Activated CD8-positive, alpha-beta memory T cell treated with anti-CD3 and anti-CD28 coated beads for 48 hours (primary cell): ENCODE measurements around the gene ZFPL1.
A peak's percentile ranks its signal among the peaks of the same experiment; 100 is the strongest.

Source experiments
- DNase-seq, 3 experiments: peaks; one replicate each; pipeline ENCODE4 v3.0.0-alpha.2; 2020; ENCODE audit warnings: low read depth in 2 of 3, low spot score in 2 of 3

The ZFPL1 gene

DNA sequence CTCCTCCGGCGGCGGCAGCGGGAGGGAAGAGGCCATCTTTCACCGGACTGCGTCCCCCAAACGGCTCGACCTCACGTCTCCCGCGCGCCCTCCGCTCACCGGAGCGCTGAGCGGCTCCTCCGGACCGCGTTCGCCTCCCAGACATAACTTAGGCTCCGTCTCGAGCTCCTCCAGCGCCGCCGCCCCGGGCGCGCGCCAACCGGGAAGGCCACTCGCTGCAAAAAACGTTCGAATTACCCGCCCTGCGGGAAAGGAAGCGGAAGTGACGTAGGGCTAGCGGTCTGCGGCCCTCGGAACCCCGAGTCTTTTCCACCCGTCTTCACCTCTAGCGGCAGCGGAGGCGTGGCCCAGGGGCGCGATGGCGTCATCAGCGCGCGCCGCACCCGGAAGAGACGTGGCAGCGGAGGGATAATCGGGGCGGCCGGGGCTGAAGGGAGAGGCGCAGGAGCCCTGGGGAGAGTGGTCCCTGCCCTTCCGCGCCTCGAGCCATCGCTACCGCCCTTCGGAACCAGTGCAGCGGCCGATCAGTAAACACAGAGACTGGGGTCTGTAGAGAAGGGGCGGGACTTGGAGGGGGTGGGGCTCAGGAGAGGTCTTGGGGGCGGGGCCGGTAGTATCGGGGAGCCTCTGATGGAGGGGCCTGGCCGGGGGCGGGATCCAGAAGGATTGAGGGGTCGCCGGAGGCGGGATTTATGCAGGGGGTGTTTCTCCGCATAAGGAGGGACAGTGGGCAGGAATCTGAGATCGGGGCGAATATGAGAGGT, at the start of gene ZFPL1, which contains the start of gene CDCA5:
Gene ZFPL1, plus strand, starts transcription at position 389 of the 764 bp plus-strand sequence. CDS start 477 bp downstream, outside the sequence.
Gene CDCA5, minus strand, starts transcription at position 207 of the 764 bp plus-strand sequence. Its CDS starts 62 bp downstream, at position 145.
- DNase-seq = peak; percentile 96 to 98 (median 97)

DNA sequence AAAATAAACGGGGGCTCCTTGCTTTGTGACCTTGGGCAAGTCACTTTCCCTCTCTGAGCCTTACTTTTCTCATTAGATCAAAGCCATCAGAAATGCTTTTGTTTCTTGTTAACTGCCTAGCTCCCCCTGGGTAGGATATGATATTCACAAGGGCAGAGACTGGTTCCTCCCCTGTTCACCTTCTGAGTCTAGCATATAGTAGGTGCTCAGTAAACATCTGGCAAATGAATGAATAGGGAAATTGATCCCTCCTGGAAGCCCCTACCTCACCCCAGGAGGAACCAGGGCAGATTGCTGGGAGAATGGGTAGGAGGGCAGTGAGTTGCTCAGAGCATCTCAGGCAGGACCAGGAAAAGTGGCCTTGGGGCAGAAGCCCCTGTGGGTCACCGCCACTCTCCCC, 49.6 kb upstream of the ZFPL1 start:
- DNase-seq = no peak

DNA sequence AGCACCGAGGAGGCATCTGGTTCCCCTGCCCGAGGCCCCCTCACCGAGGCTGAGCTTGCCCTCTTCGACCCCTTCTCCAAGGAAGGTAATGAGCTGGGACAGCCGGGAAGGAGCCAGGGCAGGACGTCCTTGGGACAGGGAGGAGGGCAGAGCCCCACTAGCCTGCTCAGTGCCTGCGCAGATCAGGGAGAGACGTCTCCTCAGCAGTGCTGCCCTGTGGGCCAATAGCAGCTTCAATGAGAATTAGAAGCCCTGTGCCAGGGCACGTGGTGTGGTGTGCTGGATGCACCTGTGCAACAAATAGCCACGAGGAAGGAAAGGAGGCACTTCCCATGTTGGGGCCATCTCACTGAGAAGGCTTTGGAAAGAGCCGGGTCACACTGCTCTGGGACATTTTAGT, 48.4 kb upstream of the ZFPL1 start:
- no peak for DNase-seq

DNA sequence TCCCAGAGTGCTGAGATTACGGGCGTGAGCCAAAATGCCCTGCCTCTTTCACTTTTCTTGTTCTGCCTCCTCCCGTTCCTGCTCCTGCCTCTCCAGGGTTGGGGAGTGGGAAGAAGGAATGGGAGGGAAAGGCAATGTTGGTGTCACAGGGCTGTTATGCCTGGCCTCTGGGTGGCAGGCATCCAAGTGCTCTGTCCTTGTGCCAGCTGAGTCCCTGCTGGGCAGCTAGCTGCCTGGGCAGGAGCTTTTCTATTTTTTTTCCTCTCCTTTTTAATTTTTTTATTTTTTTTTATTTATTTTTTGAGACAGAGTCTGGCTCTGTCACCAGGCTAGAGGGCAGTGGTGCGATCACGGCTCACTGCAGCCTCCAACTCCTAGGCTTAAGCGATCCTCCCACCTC, 47.1 kb upstream of the ZFPL1 start:
- no peak for DNase-seq

DNA sequence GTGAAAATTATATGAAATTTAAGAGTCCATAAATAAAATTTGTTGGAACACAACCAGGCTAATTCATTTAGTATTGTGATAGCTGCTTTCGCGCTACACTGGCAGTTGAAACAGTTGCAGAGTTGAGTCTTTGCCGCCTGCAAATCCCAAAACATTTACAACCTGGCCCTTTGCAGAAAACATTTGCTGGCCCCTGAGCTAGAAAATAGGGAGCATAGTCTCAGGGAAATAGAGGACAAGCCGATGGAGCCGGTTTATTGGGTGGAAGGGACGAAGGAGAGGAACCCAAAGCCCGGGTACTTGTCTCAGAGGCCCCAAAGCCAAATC, 43.5 kb upstream of the ZFPL1 start:
- no peak for DNase-seq

DNA sequence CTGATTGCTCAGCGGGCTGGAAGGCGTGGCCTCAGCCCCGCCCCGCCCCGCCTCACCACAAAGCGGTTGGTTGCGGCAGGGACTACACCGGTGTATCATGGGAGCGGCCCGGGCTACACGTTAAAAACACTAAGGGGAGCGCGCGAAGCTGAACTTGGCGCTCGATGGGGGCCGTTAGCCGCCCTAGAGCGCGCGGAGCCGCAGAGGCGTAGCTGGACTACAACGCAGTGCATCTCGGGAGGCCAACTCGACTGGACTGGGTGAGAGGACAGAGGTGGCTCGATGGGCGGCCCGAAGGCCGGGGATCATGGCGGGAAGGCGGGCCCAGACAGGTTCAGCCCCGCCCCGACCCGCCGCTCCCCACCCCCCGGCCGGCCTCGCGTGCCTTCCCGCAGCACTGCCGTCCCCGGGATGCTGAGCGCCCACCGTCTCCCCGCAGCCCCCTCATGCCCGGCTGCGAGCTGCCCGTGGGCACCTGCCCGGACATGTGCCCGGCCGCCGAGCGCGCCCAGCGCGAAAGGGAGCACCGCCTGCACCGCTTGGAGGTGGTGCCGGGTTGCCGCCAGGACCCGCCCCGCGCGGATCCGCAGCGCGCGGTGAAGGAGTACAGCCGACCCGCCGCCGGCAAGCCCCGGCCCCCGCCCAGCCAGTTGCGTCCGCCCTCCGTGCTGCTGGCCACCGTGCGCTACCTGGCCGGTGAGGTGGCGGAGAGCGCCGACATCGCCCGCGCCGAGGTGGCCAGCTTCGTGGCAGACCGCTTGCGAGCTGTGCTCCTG, 43.0 kb upstream of the ZFPL1 start, which contains the start of gene SAC3D1:
Gene SAC3D1, plus strand, starts transcription at position 364 of the 776 bp plus-strand sequence. Its CDS starts 83 bp downstream, at position 447.
- peak; percentile 68 to 77 (median 71) for DNase-seq

DNA sequence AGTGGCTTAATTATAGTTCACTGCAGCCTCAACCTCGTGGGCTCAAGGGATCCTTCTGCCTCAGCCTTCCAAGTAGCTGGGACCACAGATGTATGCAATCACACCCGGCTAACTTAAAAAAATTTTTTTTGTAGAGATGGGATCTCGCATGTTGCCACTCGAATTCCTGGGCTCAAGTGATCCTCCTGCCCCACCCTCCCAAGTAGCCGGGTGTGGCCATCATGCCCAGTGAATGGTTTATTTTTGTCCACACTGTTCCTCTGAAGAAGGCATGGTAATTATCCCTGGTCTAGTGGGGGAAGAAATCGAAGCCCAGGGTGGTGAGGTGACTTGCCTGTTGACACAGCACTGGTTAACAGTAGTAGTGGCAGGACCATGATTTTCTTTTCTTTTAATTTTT, 41.1 kb upstream of the ZFPL1 start:
- DNase-seq = no peak

DNA sequence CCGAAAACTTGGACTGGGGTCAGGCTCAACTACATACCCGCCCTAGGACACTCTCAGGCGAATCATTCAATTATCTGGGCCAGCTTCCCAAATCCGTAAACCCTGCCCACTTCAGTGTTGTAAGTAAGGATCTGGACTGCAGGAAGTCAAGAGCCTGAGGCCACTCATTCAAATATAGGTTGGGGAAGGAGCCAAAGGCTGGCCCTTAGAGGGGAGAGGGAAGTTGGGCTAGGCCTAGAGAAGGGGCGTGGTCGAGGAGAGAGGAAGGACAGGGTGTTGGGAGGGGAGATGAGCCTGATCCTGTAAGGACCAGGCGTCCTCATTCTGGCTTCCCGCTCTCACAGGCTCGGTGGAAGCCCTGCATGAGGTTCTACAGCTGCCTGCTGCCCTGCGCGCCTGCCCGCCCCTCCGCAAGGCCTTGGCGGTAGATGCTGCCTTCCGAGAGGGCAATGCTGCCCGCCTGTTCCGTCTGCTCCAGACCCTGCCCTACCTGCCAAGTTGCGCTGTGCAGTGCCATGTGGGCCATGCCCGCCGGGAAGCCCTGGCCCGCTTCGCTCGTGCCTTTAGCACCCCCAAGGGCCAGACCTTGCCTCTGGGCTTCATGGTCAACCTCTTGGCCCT, 40.0 kb upstream of the ZFPL1 start:
- no peak for DNase-seq

DNA sequence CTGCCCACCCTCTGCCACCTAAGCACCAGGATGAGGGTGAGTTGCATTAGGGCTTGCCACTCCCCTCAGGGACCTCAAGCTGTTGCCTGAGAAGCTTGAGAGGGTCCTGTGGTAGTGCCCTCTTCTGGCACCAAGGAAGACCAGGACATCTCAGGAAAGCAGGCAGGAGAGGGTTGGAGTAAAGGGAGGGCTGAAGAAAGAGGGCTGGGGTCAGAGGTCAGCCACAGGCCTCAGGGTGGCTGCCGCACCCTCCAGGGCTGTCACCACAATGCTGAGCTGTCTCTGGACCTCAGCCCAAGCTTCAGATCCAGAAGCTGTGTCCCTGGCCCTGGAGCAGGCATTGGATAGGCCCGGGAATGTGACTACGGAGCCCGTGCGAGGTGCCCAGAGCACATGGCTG, 39.0 kb upstream of the ZFPL1 start:
- no peak for DNase-seq

DNA sequence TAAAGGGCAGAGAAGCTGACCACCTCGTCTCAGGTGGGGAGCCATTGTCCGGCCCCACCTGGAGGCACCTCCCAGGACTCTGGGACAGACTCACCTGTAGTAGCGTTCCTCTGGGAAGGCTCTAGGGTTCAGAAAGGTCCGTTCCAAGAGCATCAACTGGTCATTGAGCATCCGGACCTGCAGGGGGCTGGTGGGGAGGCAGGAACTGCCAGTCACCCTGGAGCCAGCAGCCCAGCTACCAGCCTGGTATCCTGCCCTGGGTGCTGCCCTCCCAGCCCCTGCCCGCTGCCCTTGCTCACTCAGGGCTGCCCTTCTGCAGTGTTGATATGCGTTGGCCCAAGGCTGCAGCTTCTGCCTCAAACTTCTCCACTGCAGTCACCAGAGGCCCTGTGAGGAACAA, 38.3 kb upstream of the ZFPL1 start:
- no peak for DNase-seq

DNA sequence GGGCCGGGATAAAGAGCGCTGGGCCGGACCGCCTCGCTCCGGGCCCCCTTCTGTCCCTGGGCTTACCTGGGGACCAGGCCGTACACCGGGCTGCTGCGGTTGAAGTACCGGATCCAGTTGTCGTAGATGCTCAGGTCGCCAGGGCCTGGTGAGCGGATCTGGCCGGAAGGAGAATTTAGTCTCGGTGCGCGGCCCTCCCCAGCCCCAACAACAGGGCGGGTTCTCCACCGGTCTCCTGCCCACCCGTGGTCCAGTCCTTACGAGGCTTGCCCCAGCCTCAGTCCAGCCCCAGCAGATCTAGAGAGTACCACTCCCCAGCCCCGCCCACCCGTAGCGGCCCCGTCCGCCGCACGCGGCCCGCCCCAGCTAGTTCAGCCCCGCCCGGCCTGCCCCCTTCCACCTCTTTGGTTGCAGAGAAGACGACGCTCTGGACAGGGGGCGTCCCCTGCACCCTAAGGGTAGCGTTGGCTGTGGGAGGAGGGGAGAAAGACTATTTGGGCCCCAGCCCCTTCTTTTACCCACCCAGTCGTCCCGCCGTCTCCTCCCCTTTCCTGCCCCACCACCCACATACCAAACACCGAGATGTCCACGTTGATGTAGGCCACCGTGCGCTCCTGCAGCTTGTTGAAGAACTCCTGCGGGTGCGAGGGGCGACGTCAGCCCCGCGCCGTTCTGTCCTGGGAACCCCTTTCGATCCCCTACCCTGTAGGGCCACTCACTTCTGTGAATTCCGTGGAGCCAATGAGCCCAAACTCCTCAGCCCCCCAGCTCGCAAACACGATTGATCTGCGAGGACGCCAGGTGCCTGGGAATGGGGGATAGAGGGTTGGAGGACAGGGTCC, 36.2 kb upstream of the ZFPL1 start:
- no peak for DNase-seq

DNA sequence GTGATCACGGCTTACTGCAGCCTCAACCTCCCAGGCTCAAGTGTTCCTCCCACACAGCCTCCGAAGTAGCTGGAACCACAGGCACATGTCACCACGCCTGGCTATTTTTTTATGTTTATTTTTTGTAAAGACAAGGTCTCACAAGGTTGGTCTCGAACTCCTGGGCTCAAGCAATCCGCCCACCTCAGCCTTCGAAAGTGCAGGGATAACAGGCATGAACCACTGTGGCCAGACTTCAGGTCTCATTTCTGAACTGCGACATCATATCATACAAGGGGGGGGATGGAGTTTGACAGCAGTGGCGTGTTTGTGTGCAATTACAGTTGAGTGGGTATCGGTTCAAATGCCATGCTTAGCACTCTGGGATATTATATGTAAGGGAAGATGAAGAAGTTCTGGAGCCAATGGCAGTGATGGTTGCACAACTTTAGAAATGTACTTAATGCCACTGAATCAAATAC, 32.6 kb upstream of the ZFPL1 start:
- no peak for DNase-seq

DNA sequence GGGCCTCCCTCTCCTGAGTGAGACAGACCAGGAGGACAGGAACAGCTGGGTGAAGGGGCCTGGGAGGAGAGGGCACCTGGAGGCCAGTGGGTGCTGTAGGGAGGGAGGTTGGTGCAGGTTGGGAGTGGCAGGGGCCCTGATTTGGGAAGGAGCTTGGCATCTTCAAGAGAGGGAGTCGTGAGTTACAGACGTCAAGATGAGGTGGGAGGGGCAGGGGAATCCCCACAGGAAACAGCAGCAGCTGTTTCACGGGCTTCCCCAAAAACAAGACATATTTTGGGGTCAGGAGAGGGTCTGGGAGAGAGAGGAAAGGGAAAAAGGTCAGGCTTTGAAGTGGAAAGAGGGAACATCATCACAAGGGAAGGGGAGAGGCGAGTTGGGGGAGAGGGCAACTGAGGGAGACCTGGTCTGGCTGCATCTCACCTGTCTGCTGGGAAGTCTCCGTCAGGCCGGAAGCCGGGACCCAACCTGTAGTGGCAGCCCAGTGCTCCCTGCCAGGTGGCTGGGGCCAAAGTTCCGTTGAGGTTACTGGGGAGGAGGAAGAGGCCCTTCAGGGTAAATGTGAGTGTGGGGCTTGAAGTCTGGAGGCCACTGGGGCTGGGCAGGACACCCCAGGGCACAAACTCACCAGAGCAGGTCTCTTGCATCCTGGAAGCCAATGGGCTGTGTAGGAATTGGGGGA, 30.1 kb upstream of the ZFPL1 start:
- no peak for DNase-seq

DNA sequence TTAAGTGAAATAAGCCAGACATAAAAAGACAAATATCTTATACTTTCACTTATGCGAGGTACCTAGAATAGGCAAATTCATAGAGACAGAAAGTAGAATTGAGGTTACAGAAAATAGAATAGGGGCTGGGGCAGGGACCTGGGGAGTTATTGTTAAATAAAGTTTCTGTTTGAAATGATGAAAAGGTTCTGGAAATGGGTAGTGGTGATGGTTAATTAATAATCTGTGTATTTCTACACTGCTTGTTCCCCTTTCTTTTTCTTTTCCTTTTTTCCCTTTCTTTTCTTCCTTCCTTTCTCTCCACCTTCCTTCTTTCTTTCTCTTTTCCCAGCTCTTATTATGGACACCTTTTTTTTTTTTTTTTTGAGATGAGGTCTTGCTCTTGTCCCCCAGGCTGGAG, 28.5 kb upstream of the ZFPL1 start:
- DNase-seq = no peak

DNA sequence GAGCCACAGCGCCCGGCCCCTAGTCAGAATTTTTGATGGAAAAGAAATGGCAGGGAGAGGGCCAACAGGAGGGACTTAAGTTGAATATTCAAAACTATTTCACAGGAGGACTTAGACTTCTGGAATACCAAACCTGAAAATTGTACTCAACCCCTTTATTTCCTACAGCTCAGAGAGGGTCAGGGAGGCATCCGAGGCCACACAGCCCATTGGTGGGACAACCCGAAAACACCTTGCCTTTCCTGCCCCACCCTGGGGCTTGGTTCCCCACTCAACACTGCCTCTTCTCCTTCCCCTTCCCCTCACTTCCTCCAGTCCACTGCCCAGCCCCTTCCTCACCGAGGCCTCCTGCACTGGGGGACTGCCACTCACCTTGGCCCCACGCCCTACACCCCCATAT, 27.0 kb upstream of the ZFPL1 start:
- DNase-seq = no peak

DNA sequence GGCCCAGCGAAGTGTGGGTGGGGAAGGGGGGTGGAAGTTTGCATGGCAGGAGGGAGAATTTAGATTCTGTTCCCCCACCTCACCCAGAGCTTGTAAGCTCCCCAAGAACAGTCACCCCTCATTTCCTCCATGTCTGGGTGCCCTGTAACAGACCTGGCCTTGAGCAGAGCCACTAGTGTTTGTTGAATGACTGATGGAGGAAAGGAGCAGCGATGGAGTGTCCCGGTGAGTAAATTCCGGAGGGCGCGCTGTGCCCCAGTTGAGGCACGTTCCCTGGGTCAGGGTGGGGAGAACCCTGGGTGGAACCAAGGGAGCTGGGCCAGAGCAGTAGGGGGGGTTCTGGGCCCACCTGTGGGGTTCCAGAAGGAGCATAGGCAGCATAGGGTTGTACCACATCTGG, 26.5 kb upstream of the ZFPL1 start:
- no peak for DNase-seq

DNA sequence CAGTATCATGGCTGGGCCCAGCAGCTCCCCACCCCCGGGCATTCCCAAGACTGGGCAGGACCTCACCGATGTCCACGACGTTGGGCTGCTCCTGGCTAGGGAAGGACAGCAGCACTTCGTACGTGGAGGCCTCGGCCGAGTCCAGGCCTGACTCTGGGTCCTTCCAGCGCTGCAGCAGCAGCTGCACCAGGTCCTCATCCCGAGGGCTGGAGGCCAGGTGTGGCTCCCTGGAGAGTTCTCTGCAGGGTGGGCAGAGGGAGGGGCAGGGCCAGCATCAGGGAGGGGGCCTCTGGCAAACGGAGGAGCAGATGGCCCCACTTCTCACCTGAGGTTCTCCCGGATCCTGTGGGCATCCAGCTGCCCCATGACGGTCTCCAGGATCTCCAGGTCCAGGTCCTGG, 26.0 kb upstream of the ZFPL1 start:
- no peak for DNase-seq

DNA sequence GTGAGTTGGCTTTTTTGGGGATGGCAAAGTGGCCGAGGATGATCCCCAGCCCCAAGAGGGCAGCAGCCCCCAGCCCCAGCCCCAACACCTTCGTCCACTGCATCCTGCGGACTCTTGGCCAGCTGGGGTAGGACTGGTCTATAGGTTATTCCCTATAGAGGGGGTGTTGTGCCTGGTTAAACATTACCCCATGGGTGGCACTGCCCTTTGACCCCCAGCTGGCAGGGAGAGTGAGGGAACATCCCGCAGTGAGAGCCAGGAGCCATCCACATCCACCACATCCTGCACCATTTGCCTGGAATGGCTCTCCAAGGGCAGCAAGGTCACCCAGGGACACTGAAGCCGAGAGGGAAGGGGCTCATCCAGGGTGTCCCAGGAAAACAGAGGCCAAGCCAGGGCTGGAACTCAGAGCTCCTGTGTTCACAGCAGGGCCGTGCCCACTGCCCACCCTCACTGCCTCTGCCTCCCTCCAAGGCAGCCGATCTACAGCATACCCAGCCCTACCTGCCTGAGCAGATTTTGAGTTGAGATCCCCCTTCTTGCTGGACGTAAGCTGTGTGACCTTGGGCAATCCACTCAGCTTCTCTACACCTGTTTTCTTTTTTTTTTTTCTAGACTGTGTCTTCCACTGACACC, 25.5 kb upstream of the ZFPL1 start, which contains the start of gene NAALADL1:
Gene NAALADL1, minus strand, starts transcription at position 135 of the 636 bp plus-strand sequence. Its CDS starts 32 bp downstream, at position 103.
- DNase-seq = no peak

DNA sequence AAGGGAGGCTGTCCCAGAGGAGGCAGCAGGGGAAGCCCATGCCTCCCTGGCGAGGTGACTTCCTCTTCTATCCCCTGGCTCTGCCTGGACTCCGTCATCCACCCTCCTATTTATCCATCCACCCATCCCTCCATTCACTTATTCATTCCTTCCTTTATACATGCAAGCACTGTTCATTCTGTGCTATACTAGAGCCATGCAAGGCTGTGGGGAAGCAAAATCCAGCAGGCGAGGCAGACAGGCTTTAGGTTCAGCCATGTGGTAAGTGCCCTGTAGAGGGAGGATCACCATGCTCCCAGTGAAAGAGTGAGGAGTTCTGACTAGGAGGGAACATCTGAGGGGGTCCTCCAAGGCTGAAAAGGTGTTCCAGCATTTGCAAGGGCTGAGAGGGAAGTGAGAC, 24.5 kb upstream of the ZFPL1 start:
- no peak for DNase-seq
